NCI-H187 treated with DMSO at 0.1 percent for 48 hours (cell line): Measurements from ENCODE around the gene SLC25A43.
"Not testable (repeated sequence)": the region's sequence is repeated elsewhere in the genome, so short reads cannot be mapped to it uniquely, and the experiment has no call there.

ENCODE experiments used
- DNase-seq: peaks from one replicate; lab custom pipeline; 2025; lab: John Stamatoyannopoulos, UW

The SLC25A43 gene

GRCh38 chrX:119467842-119468550 is 68.9 kb downstream of the SLC25A43 start, which contains the start of gene SLC25A5:
Gene SLC25A5, plus strand, starts transcription at chrX:119468444. Its CDS starts 72 bp downstream, at chrX:119468516.
- DNase-seq, result peak; percentile 73

GRCh38 chrX:119468551-119469312 is 69.6 kb downstream of the SLC25A43 start:
- DNase-seq, result peak; percentile 65

- DNase-seq, result no peak
Measured at GRCh38 chrX:119469313-119469635, 70.1 kb downstream of the SLC25A43 start.

- DNase-seq, result no peak
Measured at GRCh38 chrX:119474615-119475388, 75.7 kb downstream of the SLC25A43 start.

- no peak for DNase-seq
Measured at GRCh38 chrX:119475389-119476101, 76.4 kb downstream of the SLC25A43 start.

- no peak for DNase-seq
Measured at GRCh38 chrX:119477812-119478232, 78.7 kb downstream of the SLC25A43 start.

- DNase-seq, result no peak
Measured at GRCh38 chrX:119478504-119478903, 79.4 kb downstream of the SLC25A43 start.

- no peak for DNase-seq
Measured at GRCh38 chrX:119479845-119480244, 80.7 kb downstream of the SLC25A43 start.

GRCh38 chrX:119481323-119481801 is 82.2 kb downstream of the SLC25A43 start:
- no peak for DNase-seq

GRCh38 chrX:119482041-119482440 is 82.9 kb downstream of the SLC25A43 start:
- DNase-seq, result no peak

GRCh38 chrX:119482481-119483480 is 83.6 kb downstream of the SLC25A43 start:
- DNase-seq, result no peak

- DNase-seq, result no peak
Measured at GRCh38 chrX:119486745-119487144, 87.6 kb downstream of the SLC25A43 start.

- not testable (repeated sequence) for DNase-seq
Measured at GRCh38 chrX:119487766-119488165, 88.6 kb downstream of the SLC25A43 start.

GRCh38 chrX:119488749-119489148 is 89.6 kb downstream of the SLC25A43 start:
- peak; percentile 0 for DNase-seq

GRCh38 chrX:119489212-119490074 is 90.3 kb downstream of the SLC25A43 start:
- no peak for DNase-seq

GRCh38 chrX:119492463-119492862 is 93.3 kb downstream of the SLC25A43 start:
- no peak for DNase-seq

GRCh38 chrX:119493851-119494495 is 94.8 kb downstream of the SLC25A43 start:
- DNase-seq, result not testable (repeated sequence)

- no peak for DNase-seq
Measured at GRCh38 chrX:119495734-119496726, 96.9 kb downstream of the SLC25A43 start.
